ENCODE measurements around the gene RNASE13. TPM values are rescaled to one million over a fixed set of nuclear protein-coding genes. Genes with fewer than 3 reads are reported as not detected.

Gene RNASE13
- total RNA-seq, 4 donors from 2014 or later = not detected

- Histone ChIP-seq H3K27me3 (no peaks in the 10 kb centered on the region), H3K9me3 (no peaks in the 10 kb centered on the region), H3K36me3 (peaks cover 0 to 69% of the 10 kb centered on the region in 2 donors), H3K4me3 (no peak overlapping the region), H3K27ac (peak overlapping the region in 1 of 4 donors; percentile 0), H3K4me1 (peaks cover 0 to 32% (median 8%) of the 10 kb centered on the region in 3 donors)
- no peak for TF ChIP-seq CTCF (IDR thresholded peaks at IDR 0.05)
- TF ChIP-seq EP300 (IDR thresholded peaks at IDR 0.05) = no peak
- TF ChIP-seq POLR2A (IDR thresholded peaks at IDR 0.05) = no peak
- no peak for TF ChIP-seq POLR2AphosphoS5 (IDR thresholded peaks at IDR 0.05)
- 67 to 86% methylated on average over 2 to 7 of the region's 26 CpGs for WGBS, 2 donors (ENCODE audit: low coverage in 1 of 2)
- no peak for ATAC-seq
Measured at GRCh38 chr14:21074398-21075272, 40.0 kb upstream of the RNASE13 start.

- Histone ChIP-seq H3K9me3 (no peaks in the 10 kb centered on the region), H3K4me3 (no peak overlapping the region), H3K27ac (peak overlapping the region in 1 of 4 donors; percentile 0), H3K27me3 (no peaks in the 10 kb centered on the region), H3K36me3 (peaks cover 0 to 62% of the 10 kb centered on the region in 2 donors), H3K4me1 (peaks cover 0 to 40% (median 15%) of the 10 kb centered on the region in 3 donors)
- no peak for ATAC-seq
- no peak for TF ChIP-seq POLR2A (IDR thresholded peaks at IDR 0.05)
- no peak for TF ChIP-seq EP300 (IDR thresholded peaks at IDR 0.05)
- TF ChIP-seq POLR2AphosphoS5 (IDR thresholded peaks at IDR 0.05) = no peak
- no peak for TF ChIP-seq CTCF (IDR thresholded peaks at IDR 0.05)
- WGBS, 2 donors (ENCODE audit: low coverage in 1 of 2) = no CpG with 5 or more reads among the region's 9 CpGs
Measured at GRCh38 chr14:21073921-21074320, 39.3 kb upstream of the RNASE13 start.

- Histone ChIP-seq H3K27ac (peak overlapping the region in 3 of 4 donors; percentile 88 to 93 (median 89)), H3K4me1 (peaks cover 0 to 47% (median 22%) of the 10 kb centered on the region in 3 donors), H3K9me3 (no peaks in the 10 kb centered on the region), H3K36me3 (peaks cover 0 to 51% of the 10 kb centered on the region in 2 donors), H3K4me3 (no peak overlapping the region), H3K27me3 (no peaks in the 10 kb centered on the region)
- no CpG with 5 or more reads among the region's 9 CpGs for whole genome bisulfite sequencing, 2 donors (ENCODE audit: low coverage in 1 of 2)
- no peak for ATAC-seq
- no peak for TF ChIP-seq EP300 (IDR thresholded peaks at IDR 0.05)
- no peak for TF ChIP-seq CTCF (IDR thresholded peaks at IDR 0.05)
- TF ChIP-seq POLR2A (IDR thresholded peaks at IDR 0.05) = no peak
- TF ChIP-seq POLR2AphosphoS5 (IDR thresholded peaks at IDR 0.05) = no peak
Measured at GRCh38 chr14:21072781-21073339, 38.3 kb upstream of the RNASE13 start.

- TF ChIP-seq POLR2A (IDR thresholded peaks at IDR 0.05) (no peak), EP300 (IDR thresholded peaks at IDR 0.05) (no peak), CTCF (IDR thresholded peaks at IDR 0.05) (no peak), POLR2AphosphoS5 (IDR thresholded peaks at IDR 0.05) (no peak)
- peaks cover 0 to 43% of the 10 kb centered on the region in 2 donors for H3K36me3 ChIP-seq
- no peaks in the 10 kb centered on the region for H3K9me3 ChIP-seq
- H3K4me3 ChIP-seq = peak overlapping the region; percentile 66 to 78
- peak overlapping the region; percentile 2 to 93 (median 88) for H3K27ac ChIP-seq
- peaks cover 0 to 47% (median 22%) of the 10 kb centered on the region in 3 donors for H3K4me1 ChIP-seq
- no peaks in the 10 kb centered on the region for H3K27me3 ChIP-seq
- WGBS, 2 donors (ENCODE audit: low coverage in 1 of 2) = 0 to 26% methylated on average over 1 to 4 of the region's 4 CpGs
- ATAC-seq = peak; percentile 38
Measured at GRCh38 chr14:21072031-21072473, 37.4 kb upstream of the RNASE13 start.
